AG04449 (cell line): ENCODE measurements around the gene GINS3.
"Not testable (repeated sequence)": the region's sequence is repeated elsewhere in the genome, so short reads cannot be mapped to it uniquely, and the experiment has no call there.

Source experiments
- CTCF ChIA-PET: fragments of 350-600 bp; formaldehyde crosslinking; extraction: SDS; loops from one replicate; lab custom pipeline; 2021; ENCODE audit warnings: antibody characterized with exemption; lab: Yijun Ruan, JAX
- POLR2A ChIA-PET: fragments of 400-600, 350-600 bp; formaldehyde crosslinking; extraction: SDS; loops from one replicate; lab custom pipeline; 2020; ENCODE audit warnings: antibody characterized with exemption, inconsistent platforms; lab: Yijun Ruan, JAX
- DNase-seq: peaks from one replicate; pipeline ENCODE4 v3.0.0-alpha.2; 2010; ENCODE audit warnings: low read depth, low spot score
- H3K4me3 ChIP-seq: 2 replicates; pipeline ENCODE4 v1.5.1; 2011; ENCODE audit warnings: low read depth, mild to moderate bottlenecking, control low read depth, low read length
- CTCF ChIP-seq: IDR thresholded peaks from one replicate; pipeline ENCODE4 v1.5.1; 2011; ENCODE audit warnings: mild to moderate bottlenecking, moderate library complexity, low read length, control low read depth, inconsistent platforms; ENCODE audit not compliant: insufficient read depth; ENCODE audit errors: missing control alignments

GINS3 gene

GRCh38 chr16:58381661-58382060 is 10.6 kb upstream of the GINS3 start:
- no peak for DNase-seq
- CTCF ChIA-PET = no interaction called here
- POLR2A ChIA-PET = no interaction called here
- no peak overlapping the region for H3K4me3 ChIP-seq
- no peak for TF ChIP-seq CTCF

- CTCF ChIA-PET = no interaction called here
- H3K4me3 ChIP-seq = no peak overlapping the region
- POLR2A ChIA-PET = no interaction called here
- DNase-seq = no peak
- TF ChIP-seq CTCF = no peak
Observed at GRCh38 chr16:58384437-58385055, 7.7 kb upstream of the GINS3 start.

GRCh38 chr16:58385218-58385773 is 7.0 kb upstream of the GINS3 start:
- ChIA-PET POLR2A (no interaction called here), CTCF (interaction anchor here (1.4 kb wide), 1 partner anchor 48 kb away, joined by 4 read pairs; no protein-coding TSS in a partner anchor)
- DNase-seq = no peak
- no peak for TF ChIP-seq CTCF
- no peak overlapping the region for H3K4me3 ChIP-seq

- no peak for DNase-seq
- ChIA-PET CTCF (interaction anchor here (1.0 kb wide), 1 partner anchor 53 kb away, joined by 3 read pairs; no protein-coding TSS in a partner anchor), POLR2A (no interaction called here)
- H3K4me3 ChIP-seq = no peak overlapping the region
- TF ChIP-seq CTCF = no peak
Observed at GRCh38 chr16:58389724-58390123, 2.5 kb upstream of the GINS3 start.

GRCh38 chr16:58393138-58393504 is 850 bp downstream of the GINS3 start:
- POLR2A ChIA-PET = interaction anchor here (1.3 kb wide), 1 partner anchor 16 kb away, joined by 3 read pairs; no protein-coding TSS in a partner anchor
- no peak for DNase-seq

GRCh38 chr16:58396897-58397296 is 4.6 kb downstream of the GINS3 start:
- CTCF ChIA-PET, DNase-seq, POLR2A ChIA-PET, H3K4me3 ChIP-seq: not testable (repeated sequence)

More at GRCh38 chr16:58393138-58393504, 850 bp downstream of the GINS3 start:
- TF ChIP-seq CTCF = no peak
- H3K4me3 ChIP-seq = peak overlapping the region; percentile 93
- CTCF ChIA-PET = interaction anchor here (1.0 to 2.8 kb wide), 4 partner anchors 8 to 101 kb away, joined by 3 to 14 read pairs (median 4); no protein-coding TSS in a partner anchor
